H1 (cell line): ENCODE results near the gene ANKS1B.

Source experiments
- ASH2L ChIP-seq: fragments of 200-600, 300-600 bp; sonication (generic); IDR thresholded peaks from one replicate; pipeline ENCODE4 v1.7.1; 2017; ENCODE audit warnings: low read length
- PHF8 ChIP-seq: fragments of 200-600 bp; sonication (generic); conservative IDR thresholded peaks from 2 replicates; pipeline ENCODE4 v1.7.1; 2012; ENCODE audit warnings: low read depth, mild to moderate bottlenecking, inconsistent platforms, low read length, moderate library complexity
- TF ChIP-seq, protein P1 (sequence below), 3 experiments: IDR thresholded peaks; 1 replicate in 2 of 3; 2 replicates in 1 of 3; pipeline versions ENCODE4 v1.5.1 to v1.6.1; 2011; ENCODE audit warnings: low read length in 3 of 3, mild to moderate bottlenecking in 3 of 3, inconsistent platforms in 2 of 3, low read depth in 1 of 3, moderate library complexity in 1 of 3; ENCODE audit not compliant: insufficient read depth in 1 of 3; ENCODE audit errors: control extremely low read depth in 1 of 3

DNA sequence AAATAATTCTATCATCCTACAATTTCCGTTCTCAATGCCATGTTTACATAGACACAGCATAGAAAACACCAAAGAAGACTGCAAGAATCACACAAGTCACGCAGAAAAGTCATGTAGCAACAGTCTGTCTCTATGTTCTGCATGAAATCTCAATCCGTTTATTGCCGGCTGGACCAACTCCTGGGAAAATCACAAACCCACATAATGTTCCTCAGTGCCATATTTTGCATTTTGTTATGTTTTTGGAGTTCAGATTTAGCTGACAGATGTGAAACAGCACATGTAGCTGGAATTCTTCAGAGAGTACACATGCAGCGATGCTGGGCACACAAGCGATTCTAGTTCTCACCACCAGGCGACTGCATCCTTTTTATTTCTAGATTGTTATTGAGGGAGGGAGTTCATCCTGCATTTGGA lies 1146.5 kb downstream of the ANKS1B start:
- TF ChIP-seq ASH2L (no peak), PHF8 (no peak)
- TF ChIP-seq, protein P1, sequence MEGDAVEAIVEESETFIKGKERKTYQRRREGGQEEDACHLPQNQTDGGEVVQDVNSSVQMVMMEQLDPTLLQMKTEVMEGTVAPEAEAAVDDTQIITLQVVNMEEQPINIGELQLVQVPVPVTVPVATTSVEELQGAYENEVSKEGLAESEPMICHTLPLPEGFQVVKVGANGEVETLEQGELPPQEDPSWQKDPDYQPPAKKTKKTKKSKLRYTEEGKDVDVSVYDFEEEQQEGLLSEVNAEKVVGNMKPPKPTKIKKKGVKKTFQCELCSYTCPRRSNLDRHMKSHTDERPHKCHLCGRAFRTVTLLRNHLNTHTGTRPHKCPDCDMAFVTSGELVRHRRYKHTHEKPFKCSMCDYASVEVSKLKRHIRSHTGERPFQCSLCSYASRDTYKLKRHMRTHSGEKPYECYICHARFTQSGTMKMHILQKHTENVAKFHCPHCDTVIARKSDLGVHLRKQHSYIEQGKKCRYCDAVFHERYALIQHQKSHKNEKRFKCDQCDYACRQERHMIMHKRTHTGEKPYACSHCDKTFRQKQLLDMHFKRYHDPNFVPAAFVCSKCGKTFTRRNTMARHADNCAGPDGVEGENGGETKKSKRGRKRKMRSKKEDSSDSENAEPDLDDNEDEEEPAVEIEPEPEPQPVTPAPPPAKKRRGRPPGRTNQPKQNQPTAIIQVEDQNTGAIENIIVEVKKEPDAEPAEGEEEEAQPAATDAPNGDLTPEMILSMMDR (IDR thresholded peaks at IDR 0.05; ENCODE audit: control extremely low read depth in 1 of 3, insufficient read depth in 1 of 3, low read depth in 1 of 3, low read length in 3 of 3): peak; percentile 30 to 57 (median 36); a peak in 3 of 4 replicates
